HepG2 (cell line): ENCODE data around the gene NUDT22. TPM values are rescaled to one million over a fixed set of nuclear protein-coding genes. Genes with fewer than 3 reads are reported as not detected.

Experiments used
- ATF4 ChIP-seq, 2 experiments: fragments of 450-650 bp in 1 of 2; sonication (generic) in 1 of 2; formaldehyde crosslinking; IDR thresholded peaks; 2 replicates each; pipeline versions ENCODE4 v1.5.0 to v1.8.0; 2020 to 2022; ENCODE audit warnings: mild to moderate bottlenecking in 1 of 2, missing genetic modification reagents in 1 of 2
- ATF5 ChIP-seq: sonication (generic); formaldehyde crosslinking; IDR thresholded peaks from 2 replicates; pipeline ENCODE4 v1.4.0; 2020; ENCODE audit warnings: mild to moderate bottlenecking, low read depth, missing genetic modification reagents
- DR1 ChIP-seq: sonication (generic); formaldehyde crosslinking; IDR thresholded peaks from 2 replicates; pipeline ENCODE4 v1.8.0; 2021; ENCODE audit warnings: mild to moderate bottlenecking, missing genetic modification reagents, inconsistent platforms
- JUN ChIP-seq: sonication (generic); formaldehyde crosslinking; IDR thresholded peaks from 2 replicates; pipeline ENCODE4 v1.4.0; 2020; ENCODE audit warnings: mild to moderate bottlenecking, missing genetic modification reagents
- KAT8 ChIP-seq: IDR thresholded peaks from 2 replicates; pipeline ENCODE4 v1.6.1; 2016; ENCODE audit warnings: missing genetic modification reagents, missing compliant biosample characterization
- KLF13 ChIP-seq: sonication (generic); formaldehyde crosslinking; IDR thresholded peaks from 2 replicates; pipeline ENCODE4 v1.4.0; 2020; ENCODE audit warnings: mild to moderate bottlenecking, missing genetic modification reagents
- KLF15 ChIP-seq: sonication (generic); formaldehyde crosslinking; IDR thresholded peaks from 2 replicates; pipeline ENCODE4 v1.8.1; 2023; ENCODE audit warnings: borderline replicate concordance, mild to moderate bottlenecking, inconsistent platforms, missing genetic modification reagents, mixed read lengths
- PHF5A ChIP-seq: IDR thresholded peaks from one replicate; pipeline ENCODE4 v1.6.1; 2018; ENCODE audit warnings: low read depth, missing genetic modification reagents; ENCODE audit not compliant: unreplicated experiment
- PHF8 ChIP-seq: sonication (generic); formaldehyde crosslinking; IDR thresholded peaks from 2 replicates; pipeline ENCODE4 v1.5.0; 2020; ENCODE audit warnings: missing genetic modification reagents
- POLR2AphosphoS2 ChIP-seq: IDR thresholded peaks from 2 replicates; pipeline ENCODE4 v1.6.1; 2011; ENCODE audit warnings: low read depth, low read length, improper control_type of control experiment
- RERE ChIP-seq: IDR thresholded peaks from 2 replicates; pipeline ENCODE4 v1.6.1; 2016; ENCODE audit warnings: low read depth, missing genetic modification reagents, missing compliant biosample characterization
- SOX5 ChIP-seq: IDR thresholded peaks from 2 replicates; pipeline ENCODE4 v1.6.1; 2016; ENCODE audit warnings: borderline replicate concordance
- SP4 ChIP-seq: sonication (generic); formaldehyde crosslinking; IDR thresholded peaks from 2 replicates; pipeline ENCODE4 v1.8.1; 2023; ENCODE audit warnings: mild to moderate bottlenecking, missing genetic modification reagents
- SRF ChIP-seq: IDR thresholded peaks from 2 replicates; pipeline ENCODE4 v1.6.1; 2011; ENCODE audit warnings: mild to moderate bottlenecking, low read depth, low read length, moderate library complexity
- XBP1 ChIP-seq: sonication (generic); formaldehyde crosslinking; IDR thresholded peaks from 2 replicates; pipeline ENCODE4 v1.5.0; 2020; ENCODE audit warnings: missing genetic modification reagents
- ZBTB3 ChIP-seq: sonication (generic); formaldehyde crosslinking; IDR thresholded peaks from 2 replicates; pipeline ENCODE4 v1.4.0; 2020; ENCODE audit warnings: low read depth, mild to moderate bottlenecking, moderate library complexity, missing genetic modification reagents, borderline replicate concordance
- ZNF180 ChIP-seq: sonication (generic); formaldehyde crosslinking; IDR thresholded peaks from 2 replicates; pipeline ENCODE4 v1.4.0; 2020; ENCODE audit warnings: low read depth, missing genetic modification reagents, borderline replicate concordance
- ZNF292 ChIP-seq: sonication (generic); formaldehyde crosslinking; IDR thresholded peaks from 2 replicates; pipeline ENCODE4 v1.8.1; 2022; ENCODE audit warnings: mild to moderate bottlenecking, low read depth, missing genetic modification reagents, borderline replicate concordance
- ZNF382 ChIP-seq: sonication (generic); formaldehyde crosslinking; IDR thresholded peaks from 2 replicates; pipeline ENCODE4 v1.5.0; 2020; ENCODE audit warnings: missing genetic modification reagents, mild to moderate bottlenecking, borderline replicate concordance
- ZNF644 ChIP-seq: IDR thresholded peaks from 2 replicates; pipeline ENCODE4 v1.6.1; 2016; ENCODE audit warnings: low read depth
- ZNF703 ChIP-seq: sonication (generic); formaldehyde crosslinking; IDR thresholded peaks from 2 replicates; pipeline ENCODE4 v1.5.1; 2020; ENCODE audit warnings: missing genetic modification reagents, mild to moderate bottlenecking, moderate library complexity, borderline replicate concordance
- ZNF790 ChIP-seq: sonication (generic); formaldehyde crosslinking; IDR thresholded peaks from 2 replicates; pipeline ENCODE4 v1.8.0; 2022; ENCODE audit warnings: missing genetic modification reagents, mild to moderate bottlenecking, borderline replicate concordance
- ZSCAN9 ChIP-seq: IDR thresholded peaks from 2 replicates; pipeline ENCODE4 v1.6.1; 2016; ENCODE audit warnings: borderline replicate concordance
- polyA plus RNA-seq, 8 experiments: library from polyadenylated mRNA; depleted of rRNA in 3 of 8; stranded (reverse) in 7 of 8; unstranded in 1 of 8; fragments of >200 nt; fragmentation: Illumina TruSeq in 4 of 8; extraction: Trizol in 4 of 8; gene quantifications; 2 replicates each; pipeline versions ENCODE4 v1.2.1 to v1.2.3, GENCODE V29; 2011 to 2016; ENCODE audit warnings: low read depth in 4 of 8, missing spikeins in 1 of 8, mixed read lengths in 1 of 8; ENCODE audit not compliant: insufficient read depth in 1 of 8
- total RNA-seq, 5 experiments: library from RNA; depleted of rRNA; stranded (reverse); fragments of >200 nt; fragmentation: Illumina TruSeq; extraction: Trizol; gene quantifications; 2 replicates each; pipeline ENCODE4 v1.2.3, GENCODE V29; 2016; ENCODE audit warnings: low read depth in 1 of 5

Gene NUDT22
- total and polyA plus RNA-seq, 2 of the 13 experiments (the other 11 are each of a cell fraction or from before 2014, with no cell fraction given): 33.5 to 39.8 TPM

- TF ChIP-seq JUN (CRISPR knock-in tag) (no peak), KLF13 (CRISPR knock-in tag) (no peak), ZBTB3 (CRISPR knock-in tag) (no peak), ZSCAN9 (CRISPR knock-in tag) (no peak), ZNF292 (CRISPR knock-in tag) (no peak), XBP1 (CRISPR knock-in tag) (no peak), ZNF790 (CRISPR knock-in tag) (no peak; the same call in 1 of the 2 replicates), RERE (CRISPR knock-in tag) (no peak), DR1 (CRISPR knock-in tag) (no peak; the same call in 1 of the 2 replicates), SOX5 (CRISPR knock-in tag) (no peak), POLR2AphosphoS2 (no peak), SRF (no peak), ATF4 (CRISPR knock-in tag; IDR thresholded peaks at IDR 0.05) (no peak), ZNF382 (CRISPR knock-in tag) (no peak), KAT8 (peak; percentile 78), ATF5 (no peak), SP4 (peak; percentile 70), ZNF180 (no peak), ZNF703 (CRISPR knock-in tag) (no peak), KLF15 (CRISPR knock-in tag) (0 out of 2 replicates have a peak, but pooled peaks have one; percentile 66), PHF5A (no peak), PHF8 (CRISPR knock-in tag) (peak; percentile 75), ZNF644 (CRISPR knock-in tag) (no peak)
These were observed 21.0 kb downstream of the NUDT22 start, which contains the start of gene PPP1R14B (continued) for GRCh38 chr11:64246871-64247728.
